Esophagus (tissue), 2 donors: ENCODE data around the gene PABPC1L2A. TPM values are rescaled to one million over a fixed set of nuclear protein-coding genes. Genes with fewer than 3 reads are reported as not detected.
"Not testable (repeated sequence)": the region's sequence is repeated elsewhere in the genome, so short reads cannot be mapped to it uniquely, and the experiment has no call there.

Experiments
- H3K27ac ChIP-seq, 2 donors: one replicate each; pipeline ENCODE4 v1.5.1; 2013; ENCODE audit warnings: low read depth in 2 of 2, mild to moderate bottlenecking in 2 of 2, inconsistent platforms in 1 of 2, low read length in 1 of 2, moderate library complexity in 1 of 2
- H3K27me3 ChIP-seq, 2 donors: one replicate each; pipeline ENCODE4 v1.6.1; 2013; ENCODE audit warnings: low read length in 2 of 2, control low read depth in 1 of 2, mild to moderate bottlenecking in 1 of 2; ENCODE audit not compliant: insufficient read depth in 2 of 2, control insufficient read depth in 1 of 2
- H3K36me3 ChIP-seq, 2 donors: one replicate each; pipeline ENCODE4 v1.6.1; 2013; ENCODE audit warnings: low read length in 1 of 2; ENCODE audit not compliant: control insufficient read depth in 2 of 2, insufficient read depth in 2 of 2
- H3K4me1 ChIP-seq, 2 donors: one replicate each; pipeline ENCODE4 v1.6.1; 2013; ENCODE audit warnings: low read length in 1 of 2; ENCODE audit not compliant: control insufficient read depth in 2 of 2, insufficient read depth in 2 of 2
- H3K4me3 ChIP-seq, 2 donors: one replicate each; pipeline ENCODE4 v1.5.1; 2013; ENCODE audit warnings: low read length in 2 of 2, mild to moderate bottlenecking in 2 of 2, low read depth in 1 of 2, moderate library complexity in 1 of 2
- H3K9me3 ChIP-seq, 2 donors: one replicate each; pipeline ENCODE4 v1.6.1; 2013; ENCODE audit warnings: mild to moderate bottlenecking in 2 of 2, low read depth in 1 of 2, low read length in 1 of 2, moderate library complexity in 1 of 2; ENCODE audit not compliant: control insufficient read depth in 2 of 2, insufficient read depth in 1 of 2
- WGBS, 2 donors: extraction: QIAGEN DNeasy Blood & Tissue Kit; methylation state at CpG; one replicate each; pipeline ENCODE4 v1.1.7; 2013; 5-methylcytosine and 5-hydroxymethylcytosine counted together
- polyA plus RNA-seq, 2 donors: library from polyadenylated mRNA; stranded (reverse); fragments of 200-250 nt; gene quantifications; one replicate each; pipeline ENCODE4 v1.2.3, GENCODE V29; 2013
- donor health status: healthy with polysubstance abuse.
- donor health status: Bipolar disorder and iron deficiency.

The PABPC1L2A gene
- polyA plus RNA-seq, 2 donors = not detected

DNA sequence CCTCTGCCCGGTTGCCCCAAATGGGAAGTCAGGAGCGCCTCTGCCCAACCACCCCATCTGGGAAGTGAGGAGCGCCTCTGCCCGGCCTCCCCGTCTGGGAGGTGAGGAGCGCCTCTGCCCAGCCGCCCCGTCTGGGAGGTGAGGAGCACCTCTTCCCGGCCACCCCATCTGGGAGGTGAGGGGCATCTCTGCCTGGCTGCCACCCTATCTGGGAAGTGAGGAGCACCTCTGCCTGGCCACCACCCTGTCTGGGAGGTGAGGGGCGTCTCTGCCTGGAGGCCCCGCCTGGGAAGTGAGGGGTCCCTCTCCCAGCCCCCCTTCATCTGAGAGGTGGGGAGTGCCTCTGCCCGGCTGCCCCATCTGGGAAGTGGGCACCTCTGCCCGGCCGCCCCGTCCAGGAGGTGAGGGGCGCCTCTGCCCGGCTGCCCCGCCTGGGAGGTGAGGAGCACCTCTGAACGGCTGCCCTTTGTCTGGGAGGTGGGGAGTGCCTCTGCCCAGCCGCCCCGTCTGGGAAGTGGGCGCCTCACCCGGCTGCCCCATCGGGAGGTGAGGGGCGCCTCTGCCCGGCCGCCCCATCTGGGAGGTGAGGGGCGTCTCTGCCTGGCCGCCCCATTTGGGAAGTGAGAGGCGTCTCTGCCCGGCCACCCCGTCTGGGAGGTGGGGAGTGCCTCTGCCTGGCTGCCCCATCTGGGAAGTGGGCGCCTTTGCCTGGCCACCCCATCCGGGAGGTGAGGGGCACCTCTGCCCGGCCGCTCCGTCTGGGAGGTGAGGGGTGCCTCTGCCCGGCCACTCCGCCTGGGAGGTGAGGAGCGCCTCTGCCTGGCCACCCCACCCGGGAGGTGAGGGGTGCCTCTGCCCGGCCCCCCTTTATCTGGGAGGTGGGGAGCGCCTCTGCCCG, 10.6 kb downstream of the PABPC1L2A start:
- H3K27me3 ChIP-seq = no peaks in the 10 kb centered on the region
- H3K36me3 ChIP-seq = no peaks in the 10 kb centered on the region
- WGBS, 2 donors = 92 to 94% methylated on average over 34 to 44 of the region's 44 CpGs
- H3K27ac ChIP-seq = no peak overlapping the region
- no peaks in the 10 kb centered on the region for H3K4me1 ChIP-seq
- H3K9me3 ChIP-seq = peaks cover 0 to 13% of the 10 kb centered on the region in 2 donors
- no peak overlapping the region for H3K4me3 ChIP-seq

DNA sequence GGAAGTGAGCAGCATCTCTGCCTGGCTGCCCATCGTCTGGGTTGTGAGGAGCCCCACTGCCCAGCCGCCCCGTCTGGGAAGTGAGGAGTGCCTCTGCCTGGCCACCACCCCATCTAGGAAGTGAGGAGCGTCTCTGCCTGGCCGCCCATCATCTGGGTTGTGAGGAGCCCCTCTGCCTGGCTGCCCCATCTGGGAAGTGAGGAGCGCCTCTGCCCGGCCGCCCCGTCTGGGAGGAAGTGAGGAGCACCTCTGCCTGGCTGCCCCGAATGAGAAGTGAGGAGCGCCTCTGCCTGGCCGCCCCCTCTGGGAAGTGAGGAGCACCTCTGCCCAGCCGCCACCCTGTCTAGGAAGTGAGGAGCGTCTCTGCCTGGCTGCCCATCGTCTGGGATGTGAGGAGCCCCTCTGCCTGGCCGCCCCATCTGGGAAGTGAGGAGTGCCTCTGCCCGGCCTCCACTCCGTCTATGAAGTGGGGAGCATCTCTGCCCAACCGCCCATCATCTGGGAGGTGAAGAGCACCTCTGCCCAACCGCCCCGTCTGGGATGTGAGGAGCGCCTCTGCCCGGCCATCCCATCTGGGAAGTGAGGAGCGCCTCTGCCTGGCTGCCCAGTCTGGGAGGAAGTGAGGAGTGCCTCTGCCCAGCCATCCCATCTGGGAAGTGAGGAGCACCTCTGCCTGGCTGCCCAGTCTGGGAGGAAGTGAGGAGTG, 11.4 kb downstream of the PABPC1L2A start:
- H3K27me3 ChIP-seq, H3K4me3 ChIP-seq, H3K27ac ChIP-seq, H3K4me1 ChIP-seq, H3K36me3 ChIP-seq: not testable (repeated sequence)
- H3K9me3 ChIP-seq = peaks cover 0 to 13% of the 10 kb centered on the region in 2 donors
- WGBS, 2 donors = 88 to 89% methylated on average over 24 of the region's 24 CpGs

DNA sequence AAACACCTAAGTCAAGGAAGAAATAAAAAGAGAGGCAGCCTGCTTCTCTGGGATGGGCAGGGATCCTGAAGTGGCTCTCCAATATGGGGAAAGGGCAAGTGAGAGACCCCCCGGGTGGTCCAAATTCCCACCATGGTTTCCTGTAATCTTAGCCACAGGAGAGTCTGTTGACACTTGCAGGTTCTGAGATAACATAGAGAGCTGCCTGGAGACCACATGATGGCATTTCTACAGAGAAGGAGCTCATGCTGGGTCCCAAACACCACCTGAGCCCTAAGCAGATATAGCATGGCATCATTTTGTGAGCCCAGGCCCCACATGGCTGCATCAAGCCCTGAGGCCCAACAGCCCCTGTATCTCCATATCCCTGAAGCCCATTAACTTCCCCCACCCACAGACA, 50.4 kb downstream of the PABPC1L2A start:
- WGBS, 2 donors = 0 to 46% methylated on average over 1 of the region's 1 CpG
- no peaks in the 10 kb centered on the region for H3K27me3 ChIP-seq

More for the DNA sequence above, 50.4 kb downstream of the PABPC1L2A start:
- Histone ChIP-seq H3K27ac (no peak overlapping the region), H3K36me3 (no peaks in the 10 kb centered on the region), H3K4me1 (no peaks in the 10 kb centered on the region), H3K4me3 (no peak overlapping the region), H3K9me3 (no peaks in the 10 kb centered on the region)

Other genes starting within 250 kb of the PABPC1L2A start
- not detected for gene FAM236C, start 166.9 kb downstream of the PABPC1L2A start, polyA plus RNA-seq
- gene FAM236A, start 141.3 kb downstream of the PABPC1L2A start, polyA plus RNA-seq = not detected
- not detected for gene DMRTC1, start 135.7 kb downstream of the PABPC1L2A start, polyA plus RNA-seq
- gene PABPC1L2B, start 76.6 kb downstream of the PABPC1L2A start, polyA plus RNA-seq = not detected
- gene NAP1L2, start 135.3 kb upstream of the PABPC1L2A start, polyA plus RNA-seq = 1 to 10 TPM; 1.0 to 1.4 TPM